Forelimb muscle (tissue), 1 donor: Measurements from ENCODE around the gene COQ8B. TPM values are rescaled to one million over a fixed set of nuclear protein-coding genes. Genes with fewer than 3 reads are reported as not detected.

Source experiments
- DNase-seq: peaks from one replicate; pipeline ENCODE4 v3.0.0-alpha.2; 2013; ENCODE audit warnings: low read depth
- polyA plus RNA-seq: library from polyadenylated mRNA; unstranded; fragments of 120-200 nt; gene quantifications from one replicate; pipeline ENCODE4 v1.2.1, GENCODE V29; 2013; ENCODE audit not compliant: insufficient read length

The COQ8B gene
- polyA plus RNA-seq, 1 donor, result 18.7 TPM

DNA sequence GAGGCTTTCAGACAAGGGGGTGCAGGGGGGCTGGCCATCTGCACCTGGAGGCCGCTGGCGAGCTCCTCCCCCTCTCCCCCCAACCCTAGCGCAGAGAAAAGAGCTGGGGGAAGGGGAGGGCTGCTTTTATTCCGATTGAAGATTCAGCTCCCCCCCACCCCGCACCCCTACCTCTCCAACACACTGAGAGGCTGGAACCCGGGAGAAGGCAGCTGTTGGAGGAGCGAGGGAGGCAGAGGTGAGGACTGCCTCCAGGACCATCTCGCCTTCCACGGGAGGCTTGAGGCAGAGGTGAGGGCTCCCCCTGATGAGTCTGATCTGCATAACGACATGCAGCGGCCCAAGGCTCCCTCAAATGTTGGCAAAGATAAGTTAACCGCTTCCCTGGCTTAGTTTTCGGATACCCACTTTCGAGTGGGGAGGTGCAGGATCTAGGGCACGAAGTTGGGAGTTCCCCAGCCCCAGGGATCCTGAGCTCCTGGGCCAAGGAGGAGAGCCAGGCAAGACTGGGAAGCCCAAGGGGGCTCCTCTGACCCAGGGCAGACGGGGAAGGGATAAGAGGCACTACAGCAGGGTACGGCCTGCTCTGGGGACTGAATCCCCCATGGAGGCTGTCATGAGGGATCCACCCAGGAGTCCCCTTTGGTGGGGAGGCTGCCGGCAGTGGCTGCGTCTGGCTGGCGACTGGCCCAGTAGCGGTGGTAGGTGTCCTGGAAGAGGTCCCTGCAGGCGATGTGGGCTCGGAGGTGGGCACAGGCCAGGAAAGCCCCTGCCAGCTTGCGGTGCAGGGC lies 25.1 kb downstream of the COQ8B start:
- DNase-seq, result no peak

DNA sequence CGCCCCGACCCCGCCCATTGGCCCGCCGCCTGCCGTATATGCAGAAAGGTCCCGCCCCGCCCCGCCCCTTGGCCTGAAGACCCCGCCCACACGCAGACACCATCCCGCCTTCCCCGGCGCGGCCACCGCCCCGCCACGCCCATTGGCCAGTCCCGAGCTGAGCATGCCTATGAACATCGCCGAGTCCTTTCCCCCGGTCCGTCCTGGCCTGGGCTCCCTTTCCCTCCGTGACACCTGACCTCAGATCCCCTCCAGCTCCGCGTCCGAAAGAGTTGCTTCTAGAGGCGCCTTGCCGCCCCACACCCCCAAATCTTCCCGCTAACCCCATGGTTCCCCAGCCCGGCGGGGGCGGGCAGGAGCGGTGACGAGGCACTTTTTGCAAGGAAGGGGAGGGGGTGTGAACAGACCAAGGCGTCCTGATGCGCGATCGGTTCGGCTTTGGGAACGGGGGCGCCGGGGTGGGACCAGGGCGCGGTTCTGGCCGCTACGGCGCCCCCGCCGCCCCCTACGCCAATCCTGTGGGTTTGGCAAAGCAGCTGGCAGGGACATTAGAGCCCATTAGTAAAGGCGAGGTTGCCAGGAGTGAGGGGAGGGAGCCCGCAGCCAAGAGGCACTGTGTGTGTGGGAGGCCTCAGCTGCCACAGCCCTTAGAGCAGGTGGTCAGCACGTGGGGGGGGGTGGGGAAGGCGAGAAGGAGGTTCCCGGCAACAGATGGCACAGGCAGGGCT lies 25.8 kb downstream of the COQ8B start:
- DNase-seq, result peak; percentile 56

DNA sequence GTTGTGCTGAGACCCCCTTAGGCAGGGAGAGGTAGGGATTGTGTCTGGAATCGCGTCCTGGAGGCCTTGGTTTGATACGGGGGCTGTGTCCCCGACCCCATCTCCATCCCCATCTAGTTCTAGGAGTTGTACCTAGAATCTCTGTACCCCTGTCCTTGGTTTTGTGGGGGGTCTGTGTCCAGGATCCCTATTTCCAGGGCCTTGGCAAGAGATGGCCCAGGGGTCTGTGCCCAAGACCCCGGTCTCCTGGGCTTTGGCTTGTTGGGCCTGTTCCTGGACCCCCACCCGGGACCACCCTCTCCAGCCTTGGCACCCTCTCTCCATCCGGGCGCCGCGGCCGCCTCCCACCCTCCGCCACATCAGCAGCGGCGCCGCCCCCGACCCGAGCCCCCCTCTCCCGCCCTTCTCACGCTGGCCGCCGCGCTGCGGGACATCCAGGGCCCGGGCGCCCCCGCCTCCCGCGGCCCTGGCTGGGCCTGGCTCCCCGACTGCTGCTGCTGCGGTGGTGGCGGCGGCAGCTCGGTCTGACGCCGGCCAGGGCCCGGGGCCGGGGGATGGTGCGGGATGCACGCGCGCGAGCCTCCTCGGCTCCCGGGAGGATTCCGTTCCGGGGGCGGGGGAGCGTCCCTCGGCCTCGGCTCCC lies 26.5 kb downstream of the COQ8B start, which contains the start of gene NUMBL:
TSS of gene NUMBL (minus strand) at position 602 of the 643 bp plus-strand sequence. CDS start at position 434, 168 bp downstream.
- no peak for DNase-seq

DNA sequence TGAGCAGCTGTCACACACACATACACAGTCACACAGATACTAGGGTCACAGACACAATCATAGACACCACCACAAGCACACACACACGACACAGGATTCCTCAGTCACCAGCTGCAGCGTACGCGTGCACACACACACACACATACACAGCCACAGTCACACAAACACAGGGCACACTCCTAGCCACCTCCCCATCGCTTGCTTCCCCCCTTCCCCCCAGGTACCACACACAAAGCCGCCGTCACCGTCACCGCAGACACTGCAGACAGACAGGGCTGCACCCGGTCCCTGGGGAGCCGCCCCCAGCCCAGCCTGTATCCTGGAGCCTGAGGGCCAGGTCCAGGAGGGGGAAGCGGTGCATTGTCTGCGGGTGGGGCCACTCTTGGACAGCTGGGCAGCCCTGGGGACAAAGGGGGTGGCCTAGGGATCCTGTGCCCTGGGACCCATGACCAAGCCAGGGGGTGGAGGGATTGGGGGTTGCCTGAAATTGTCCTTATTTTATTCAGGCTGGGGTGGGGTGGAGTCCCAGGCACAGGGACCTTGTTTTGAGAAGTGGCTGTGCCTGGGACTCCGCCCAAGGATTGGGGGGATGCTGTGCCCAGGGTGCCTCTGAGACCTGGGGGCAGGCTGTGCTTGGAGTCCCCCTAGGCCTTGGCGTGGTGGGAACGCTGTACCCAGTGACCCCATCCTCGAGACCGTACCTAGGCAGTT lies 27.2 kb downstream of the COQ8B start:
- DNase-seq, result no peak

DNA sequence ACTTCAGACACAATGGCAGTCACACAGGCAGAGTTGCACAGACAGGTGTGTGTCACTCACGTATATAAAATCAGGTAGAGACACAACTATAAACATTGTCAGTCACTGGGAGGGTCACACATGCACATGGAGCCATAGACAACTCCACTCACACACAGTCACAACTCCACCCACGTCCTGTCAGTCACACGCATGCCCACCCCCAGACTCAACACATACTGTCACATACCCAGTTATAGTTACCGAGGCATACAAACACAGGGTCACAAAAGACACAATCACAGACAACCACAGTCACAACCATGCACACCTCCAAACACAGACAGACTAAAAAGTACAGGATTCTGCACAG lies 27.7 kb downstream of the COQ8B start:
- DNase-seq, result no peak

DNA sequence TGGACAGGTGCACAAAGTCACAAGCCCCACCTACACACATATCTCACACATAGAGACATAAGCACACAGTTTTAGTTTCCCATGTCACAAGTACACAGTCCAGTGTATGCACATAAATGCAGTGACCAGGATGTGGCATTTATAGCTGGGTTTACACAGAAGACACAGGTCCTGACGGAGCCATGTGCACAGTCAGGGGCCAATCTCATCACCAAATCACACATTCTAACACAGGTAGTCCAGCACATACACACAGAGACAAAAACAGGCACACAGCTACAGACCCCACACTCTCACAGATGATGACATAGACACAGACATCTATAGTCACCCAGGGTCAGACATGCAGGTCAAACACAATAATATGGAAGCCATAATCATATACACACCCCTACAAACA lies 28.4 kb downstream of the COQ8B start:
- no peak for DNase-seq

DNA sequence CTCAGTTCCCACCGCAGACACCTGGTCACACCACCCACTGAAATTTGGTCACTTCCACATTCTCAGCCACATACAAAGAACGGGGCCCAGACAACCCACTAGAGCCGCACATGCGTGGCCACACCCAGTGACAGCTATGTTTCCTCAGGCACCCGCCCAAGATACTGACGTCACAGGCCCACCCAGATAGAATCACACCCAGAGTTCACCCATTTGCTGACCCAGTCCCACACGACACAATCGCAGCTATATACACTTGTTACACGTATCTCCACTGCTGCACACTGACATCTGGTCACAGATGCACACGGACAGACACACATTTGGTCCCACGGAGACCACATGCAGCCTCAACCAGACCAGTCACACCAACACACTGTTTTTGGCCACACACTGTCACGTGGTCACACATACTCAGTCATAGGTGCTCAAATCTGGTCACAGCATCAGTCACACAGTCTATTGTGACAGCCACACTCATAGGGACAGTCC lies 29.1 kb downstream of the COQ8B start:
- DNase-seq, result no peak

DNA sequence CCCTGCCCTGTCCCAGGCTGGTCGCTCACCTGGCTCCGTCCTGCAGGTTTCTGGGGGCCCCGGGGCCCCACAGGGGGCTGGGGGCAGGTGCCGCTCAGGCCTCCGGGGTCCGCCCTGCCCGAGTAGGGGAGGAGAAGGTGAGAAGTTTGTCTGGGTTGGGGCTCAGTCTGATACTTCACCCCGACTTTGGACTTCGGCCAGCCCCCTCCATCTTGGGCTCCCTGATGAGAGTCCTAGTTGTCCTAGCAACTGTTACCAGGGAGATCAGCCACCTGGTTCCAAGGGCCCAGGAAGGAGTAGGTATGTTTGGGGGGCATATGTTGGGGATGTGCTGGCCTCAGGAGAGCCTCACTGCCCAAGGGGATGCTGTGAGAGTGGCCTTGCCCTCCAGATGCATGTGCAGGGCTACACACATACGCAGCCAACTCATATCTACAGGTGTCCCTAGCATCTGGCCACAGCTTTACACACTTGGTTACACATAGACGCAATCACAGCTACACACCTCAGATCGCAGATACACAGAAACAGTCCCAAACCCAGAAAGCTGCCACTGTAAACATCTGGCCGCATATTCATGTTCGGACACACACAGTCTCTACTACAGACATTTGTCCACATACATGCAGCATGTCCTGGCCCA lies 29.7 kb downstream of the COQ8B start:
- DNase-seq, result no peak

DNA sequence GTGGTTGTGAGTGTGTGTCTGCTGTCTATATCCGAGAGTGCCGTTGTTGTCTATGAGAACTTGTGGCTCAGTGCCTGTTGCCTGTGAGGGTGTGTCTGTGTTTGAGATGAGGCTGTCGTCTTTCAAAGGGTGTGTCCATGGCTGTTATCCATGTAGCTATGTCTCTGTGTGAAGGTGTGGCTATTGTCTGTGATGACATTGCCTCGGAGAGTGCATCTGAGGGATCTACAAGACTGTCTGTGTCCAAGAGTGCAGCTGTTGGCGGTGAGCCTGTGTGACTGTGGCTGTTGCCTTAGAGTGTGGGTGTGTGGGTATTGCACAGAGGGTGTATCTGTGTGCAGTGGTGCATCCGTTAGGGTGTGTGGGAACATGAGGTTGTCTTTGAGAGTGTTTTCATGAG lies 31.1 kb downstream of the COQ8B start:
- DNase-seq, result no peak

DNA sequence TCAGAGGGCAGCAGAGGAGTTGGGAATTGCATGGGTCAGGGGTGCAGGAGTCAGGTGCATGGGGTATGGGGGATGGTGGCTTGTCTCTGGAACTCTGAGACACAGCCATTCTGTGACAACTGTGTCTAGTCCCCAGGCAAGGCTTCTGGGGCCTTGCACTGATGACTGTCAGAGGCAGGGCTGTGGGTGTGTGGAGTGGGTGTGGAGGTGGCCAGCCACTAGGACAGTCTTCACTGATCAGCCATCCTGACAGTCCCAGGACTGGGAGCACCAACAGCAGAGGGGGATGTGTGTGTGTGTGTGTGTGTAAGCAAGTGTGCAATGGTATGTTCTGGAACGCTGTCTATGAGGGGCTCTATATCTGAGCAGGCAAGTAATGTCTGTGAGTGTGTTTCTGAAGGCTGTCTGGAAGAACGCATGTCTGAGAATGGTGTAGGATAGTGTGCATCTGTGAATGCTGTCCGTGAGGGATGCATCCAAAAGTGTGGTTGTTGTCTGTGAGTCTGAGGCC lies 31.6 kb downstream of the COQ8B start:
- DNase-seq, result no peak

DNA sequence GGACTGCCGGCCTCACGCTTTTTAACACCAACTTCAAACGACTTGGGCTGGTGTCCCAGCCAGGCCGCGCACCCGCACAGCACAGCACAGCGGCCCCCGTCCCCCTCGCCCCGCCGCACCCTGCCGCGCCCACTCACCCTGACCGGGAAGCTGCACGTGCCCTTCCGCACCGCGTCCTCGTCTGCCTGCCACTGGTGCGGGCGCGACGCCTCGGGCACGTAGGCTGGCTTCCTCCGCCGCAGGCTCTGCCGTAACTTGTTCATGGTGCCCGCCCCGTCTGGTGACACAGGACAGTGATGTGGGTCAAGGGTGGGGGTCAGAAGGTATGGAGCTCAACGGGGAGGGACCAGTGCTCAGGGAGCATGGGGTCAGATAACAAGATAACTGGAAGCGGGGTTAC lies 32.4 kb downstream of the COQ8B start:
- DNase-seq, result no peak

DNA sequence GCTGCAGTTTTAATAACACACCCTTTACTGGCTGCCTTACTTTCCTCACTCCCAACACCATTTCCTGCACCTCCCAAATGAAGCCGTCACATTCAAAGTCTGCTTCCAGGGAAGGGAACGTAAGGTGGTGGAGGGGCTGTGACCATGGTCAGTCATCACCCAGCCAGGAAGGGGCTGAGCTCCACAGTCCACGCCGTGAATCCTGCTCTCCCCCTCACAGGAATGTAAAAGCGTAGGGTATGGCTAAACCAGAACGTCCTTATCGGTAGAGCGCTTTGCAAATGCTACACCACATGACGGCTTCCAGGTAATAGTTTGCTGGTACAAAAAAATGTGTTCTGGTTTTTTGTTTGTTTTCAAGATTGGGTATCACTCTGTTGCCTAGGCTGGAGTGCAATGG lies 33.2 kb downstream of the COQ8B start:
- no peak for DNase-seq

DNA sequence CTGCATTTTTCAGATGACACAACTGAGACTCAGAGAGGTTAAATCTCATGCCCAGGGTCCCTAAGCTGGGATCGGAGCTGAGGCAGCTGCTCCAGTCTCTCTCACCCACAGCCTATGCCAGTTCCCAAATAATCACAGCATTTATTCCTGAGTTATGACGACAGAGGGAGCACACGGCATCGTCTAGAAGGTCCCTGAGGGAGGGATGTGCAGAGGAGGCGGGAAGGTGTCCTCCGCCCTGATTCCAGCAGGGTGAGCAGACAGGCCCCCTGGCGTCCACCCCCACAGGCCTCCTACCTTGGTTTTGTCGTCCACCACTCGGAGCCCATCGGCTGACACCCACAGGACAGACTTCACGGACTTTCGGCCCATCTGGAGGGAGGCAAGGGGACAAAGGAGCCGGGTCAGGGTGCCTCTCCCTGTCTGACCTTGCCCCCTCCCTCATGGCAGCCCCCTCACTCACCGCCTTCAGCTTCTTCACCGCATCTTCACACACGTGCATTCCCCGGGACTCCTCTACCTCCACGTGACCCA lies 34.2 kb downstream of the COQ8B start:
- DNase-seq, result no peak

DNA sequence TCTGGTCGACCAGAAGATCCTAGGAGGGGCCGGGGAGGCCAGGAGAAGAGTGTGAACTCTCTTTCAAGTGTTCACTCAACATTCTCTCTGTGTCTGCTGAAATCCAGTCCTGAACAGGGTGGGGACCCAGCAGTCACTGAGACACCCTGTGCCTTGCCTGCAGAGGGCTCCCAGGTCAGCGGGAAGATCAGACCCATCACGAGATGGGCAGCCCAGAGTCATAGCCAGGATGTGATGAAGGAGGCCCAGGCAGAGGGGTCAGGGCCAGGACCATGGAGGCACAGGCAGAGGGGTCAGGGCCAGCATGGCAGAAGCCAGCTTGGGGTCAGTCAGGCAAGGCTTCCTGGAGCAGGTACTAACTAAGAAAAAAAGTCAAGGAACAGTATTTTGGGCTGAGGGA lies 35.6 kb downstream of the COQ8B start:
- no peak for DNase-seq

DNA sequence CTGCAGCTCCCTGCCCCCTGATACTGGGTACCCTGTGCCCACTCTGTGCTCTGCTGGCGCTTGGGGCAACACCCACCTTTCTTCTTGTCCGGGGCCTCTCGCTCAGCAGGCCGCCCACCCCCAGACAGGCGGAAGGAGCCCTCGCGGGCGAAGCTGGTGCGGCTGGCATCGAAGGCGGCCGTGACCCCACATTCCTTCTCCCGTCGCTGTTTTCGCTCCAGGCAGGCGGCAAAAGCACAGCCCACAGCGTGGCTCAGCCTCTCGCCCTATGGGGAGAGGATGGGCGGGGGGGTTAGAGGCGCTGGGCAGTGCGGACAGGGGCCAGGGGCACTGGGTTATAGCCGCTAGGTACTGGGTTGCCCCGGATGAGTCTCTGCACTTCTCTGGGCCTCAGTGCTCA lies 39.5 kb downstream of the COQ8B start:
- DNase-seq, result no peak

DNA sequence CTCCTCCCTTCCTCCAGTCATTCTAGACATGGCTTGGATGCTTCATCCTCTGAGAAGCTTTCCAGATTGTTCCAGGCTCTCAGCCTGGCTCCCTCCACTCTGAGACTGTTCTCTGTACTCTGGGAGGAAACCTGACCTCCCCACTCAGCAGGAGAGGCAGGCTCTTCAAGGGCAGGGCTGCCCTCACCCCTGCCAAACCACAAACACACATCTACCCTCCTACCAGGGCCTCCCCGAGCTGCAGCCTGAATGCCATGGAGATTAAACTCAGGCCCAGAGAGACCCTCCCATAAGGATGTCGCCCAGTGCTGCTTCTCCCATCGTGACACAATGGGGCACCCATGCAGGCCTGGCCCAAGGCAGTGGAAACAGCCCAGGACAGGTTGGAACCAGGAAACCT lies 42.4 kb downstream of the COQ8B start:
- DNase-seq, result no peak

DNA sequence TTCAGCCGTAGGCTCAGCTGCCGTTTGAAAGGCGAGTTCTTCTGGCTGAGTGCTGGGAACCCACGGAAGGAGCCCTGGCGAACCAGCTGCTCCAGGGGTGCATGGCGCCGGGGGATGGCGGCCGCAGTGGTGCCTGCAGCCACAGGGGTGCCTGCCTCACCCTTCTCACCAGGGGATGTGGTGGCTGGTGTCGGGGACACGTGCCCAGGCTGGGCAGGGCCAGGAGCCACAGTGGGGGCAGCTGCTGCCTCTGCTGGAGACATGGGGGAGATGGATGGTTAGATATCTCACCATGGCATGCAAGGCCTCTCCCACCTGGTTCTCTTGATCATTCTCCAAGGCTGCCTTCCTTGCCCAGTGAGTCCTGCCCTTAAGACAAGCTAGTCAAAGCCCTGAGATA lies 43.3 kb downstream of the COQ8B start:
- DNase-seq, result no peak

DNA sequence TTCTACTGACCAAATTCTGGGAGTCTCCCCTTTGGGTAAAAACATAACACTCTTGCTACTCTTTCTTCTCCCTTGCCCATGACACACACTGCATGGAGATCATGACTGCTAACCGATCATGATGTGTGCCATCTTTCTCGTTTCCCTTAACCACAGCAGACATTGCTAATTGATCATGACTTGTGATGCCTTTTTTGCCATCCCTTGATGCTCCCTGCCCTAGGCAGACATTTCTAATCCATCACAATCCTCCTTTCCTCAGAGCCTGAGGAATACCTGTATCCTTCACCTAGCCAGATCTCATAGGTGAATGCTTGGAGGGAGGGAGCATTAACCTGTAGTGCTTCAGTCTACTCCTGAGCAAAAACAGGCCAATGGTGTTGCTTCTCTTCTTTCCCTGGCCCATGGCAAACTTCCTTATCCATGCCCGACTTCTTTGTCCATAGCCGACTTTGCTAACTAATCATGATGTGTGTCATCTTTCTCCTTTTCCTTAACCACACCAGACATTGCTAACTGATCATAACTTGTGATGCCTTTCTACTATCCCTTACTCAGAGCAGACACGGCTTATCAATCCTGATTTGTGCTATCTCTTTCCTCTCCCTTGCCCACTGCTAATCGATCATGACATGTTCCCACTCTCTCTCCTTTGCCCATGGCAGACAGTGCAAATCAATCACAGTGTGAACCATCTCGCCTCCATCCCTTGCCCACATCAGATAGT lies 44.0 kb downstream of the COQ8B start:
- DNase-seq, result no peak

DNA sequence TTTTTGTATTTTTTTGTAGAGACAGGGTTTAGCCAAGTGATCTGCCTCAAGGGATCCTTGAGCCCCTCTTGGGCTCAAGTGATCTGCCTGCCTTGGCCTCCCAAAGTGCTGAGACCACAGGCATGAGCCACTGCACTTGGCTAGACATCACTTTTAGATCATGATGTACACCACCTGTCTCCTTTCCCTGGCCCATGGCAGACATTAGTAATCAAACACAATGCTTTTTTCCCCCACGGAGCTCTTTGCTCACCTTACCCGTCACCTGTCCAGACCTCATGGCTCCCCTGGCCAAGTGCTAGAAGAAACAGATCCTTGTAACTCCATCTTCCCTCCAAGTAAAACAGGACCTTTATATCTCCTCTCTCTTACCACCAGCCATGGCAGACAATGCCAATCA lies 44.6 kb downstream of the COQ8B start:
- DNase-seq, result no peak

DNA sequence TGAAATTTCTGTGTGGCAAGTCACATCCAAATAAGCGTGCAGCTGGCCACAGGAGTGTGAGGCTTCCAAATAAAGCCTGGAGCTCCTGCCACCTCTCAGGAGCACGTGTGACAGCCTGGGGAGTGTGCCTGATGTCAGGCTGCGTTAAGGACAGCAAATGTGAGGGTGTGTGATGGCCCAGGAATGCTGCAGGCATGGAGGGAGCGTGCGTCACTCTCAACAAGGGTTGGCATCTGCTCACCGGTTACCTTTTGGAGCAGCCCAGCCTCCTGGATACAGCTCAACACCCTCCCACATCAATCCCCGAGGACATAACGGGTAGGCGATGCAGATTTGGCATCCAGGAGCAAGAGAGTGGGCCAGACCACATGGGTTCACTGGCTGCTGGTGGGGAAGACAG lies 45.3 kb downstream of the COQ8B start:
- DNase-seq, result no peak
